ENCODE measurements around the gene ASCL5. TPM values are rescaled to one million over a fixed set of nuclear protein-coding genes. Genes with fewer than 3 reads are reported as not detected.

Gene ASCL5
- total and polyA plus RNA-seq, 10 of the 15 experiments (the other 5 are each of a cell fraction or from before 2014, with no cell fraction given): 0.04 TPM; not detected in 9

DNA sequence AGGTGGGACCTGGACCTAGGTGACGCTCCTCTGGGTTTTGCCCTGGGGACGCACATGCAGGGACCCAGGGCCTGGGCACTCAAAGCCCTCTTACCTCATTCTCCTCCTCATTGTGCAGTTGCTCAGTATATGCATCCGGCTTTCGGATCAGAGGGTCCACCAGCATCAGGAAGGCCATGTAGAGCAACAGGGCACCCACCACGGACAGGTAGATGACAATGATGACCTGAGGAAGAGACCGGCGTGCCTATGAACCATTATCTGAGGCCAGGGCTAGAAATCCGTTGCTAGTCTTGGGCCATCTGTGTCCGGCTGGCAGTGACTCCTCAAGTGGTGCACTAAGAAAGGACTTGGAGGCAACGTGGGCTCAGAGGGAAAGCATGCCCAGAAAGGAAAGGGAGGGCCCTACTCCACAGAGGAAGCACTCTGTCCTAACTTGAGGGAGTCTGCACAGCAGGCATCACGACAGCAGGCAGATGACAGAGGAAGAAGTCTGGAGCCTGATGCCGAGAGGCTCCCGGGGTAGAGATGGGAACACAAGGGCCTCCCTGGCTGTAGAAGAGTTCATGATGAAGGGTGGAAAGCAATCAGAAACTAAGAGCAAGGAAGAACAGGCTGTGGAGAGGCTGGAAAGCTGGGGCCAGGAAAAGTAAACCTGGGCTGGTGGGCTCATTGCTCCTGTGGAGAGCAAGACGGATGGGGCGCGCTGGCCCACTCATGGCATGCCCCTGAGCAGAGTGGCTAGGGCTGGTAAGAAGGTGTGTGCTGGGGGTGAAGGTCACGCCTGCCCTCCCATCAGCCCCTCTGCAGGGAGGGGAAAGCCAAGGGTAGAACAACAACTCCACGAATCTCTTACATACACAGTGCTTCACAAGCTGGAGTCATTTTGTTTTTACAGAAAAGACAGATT, 17.0 kb upstream of the ASCL5 start:
- intact Hi-C loops (cut with micrococcal nuclease; ENCODE audit: unreplicated experiment): no loop called here
- peaks cover 4% of the 10 kb centered on the region in 2 experiments; a peak in 3 of 4 replicates for H3K36me3 ChIP-seq (ENCODE audit: control insufficient read depth in 2 of 2, insufficient read depth in 2 of 2, low read length in 1 of 2)
- no peak overlapping the region for H3K4me2 ChIP-seq (ENCODE audit: control insufficient read depth, insufficient read depth)
- H2AFZ ChIP-seq (ENCODE audit: control insufficient read depth, low read depth, low read length): no peak overlapping the region
- ATAC-seq: no peak
- no peaks in the 10 kb centered on the region for H3K79me2 ChIP-seq (ENCODE audit: control insufficient read depth, insufficient read depth, low read length)
- FAIRE-seq: no peak
- SMC1A ChIA-PET (ENCODE audit: uncharacterized antibody, unreplicated experiment): no interaction called here
- H3K4me3 ChIP-seq: no peak overlapping the region
- no peaks in the 10 kb centered on the region for H3K9me3 ChIP-seq (replicated peaks; ENCODE audit: control insufficient read depth, insufficient read depth, low read length)
- BruUV-seq (replicated peaks): no TSS peak
- H4K20me1 ChIP-seq (ENCODE audit: control insufficient read depth, insufficient read depth): no peaks in the 10 kb centered on the region; the same call in 1 of the 2 replicates
- no peak overlapping the region for H3K9ac ChIP-seq (ENCODE audit: control insufficient read depth, insufficient read depth, low read length)
- in situ Hi-C loops (cut with MboI): no loop called here
- H3K27me3 ChIP-seq (replicated peaks in 1 of 2; ENCODE audit: control insufficient read depth in 2 of 2, insufficient read depth in 2 of 2, low read length in 1 of 2): no peaks in the 10 kb centered on the region
- POLR2A ChIA-PET: no interaction called here
- DNase-seq (ENCODE audit: low read depth, low spot score): no peak
- 91% methylated on average over 18 of the region's 18 CpGs for WGBS (ENCODE audit: insufficient coverage, insufficient replicate concordance, low lambda C conversion rate, missing lambda C conversion rate)
- RAD21 ChIA-PET (ENCODE audit: unreplicated experiment): no interaction called here
- no peak overlapping the region for H3K27ac ChIP-seq (ENCODE audit: control insufficient read depth, insufficient read depth)
- CTCF ChIA-PET: no interaction called here
- no peak for TF ChIP-seq HDAC6 (IDR thresholded peaks at IDR 0.05; ENCODE audit: unreplicated experiment)
- no peak for TF ChIP-seq CREM (IDR thresholded peaks at IDR 0.05; ENCODE audit: low read depth)
- no peak for TF ChIP-seq MYC (IDR thresholded peaks at IDR 0.05; ENCODE audit: insufficient read depth, insufficient read length, insufficient replicate concordance, low read length, severe bottlenecking)
- no peak for TF ChIP-seq RUNX3 (IDR thresholded peaks at IDR 0.05; ENCODE audit: low read length)
- no peak for TF ChIP-seq WRNIP1 (IDR thresholded peaks at IDR 0.05; ENCODE audit: borderline replicate concordance, low read depth, low read length)
- TF ChIP-seq STAT1 (conservative IDR thresholded peaks at IDR 0.05): no peak
- TF ChIP-seq, protein P1, sequence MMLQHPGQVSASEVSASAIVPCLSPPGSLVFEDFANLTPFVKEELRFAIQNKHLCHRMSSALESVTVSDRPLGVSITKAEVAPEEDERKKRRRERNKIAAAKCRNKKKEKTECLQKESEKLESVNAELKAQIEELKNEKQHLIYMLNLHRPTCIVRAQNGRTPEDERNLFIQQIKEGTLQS (IDR thresholded peaks at IDR 0.05; ENCODE audit: borderline replicate concordance, extremely low read depth, low read depth, low read length): no peak
- no peak for TF ChIP-seq BHLHE40 (IDR thresholded peaks at IDR 0.05; ENCODE audit: borderline replicate concordance in 1 of 2, low read depth in 2 of 2, low read length in 1 of 2)
- TF ChIP-seq NBN (IDR thresholded peaks at IDR 0.05): no peak
- TF ChIP-seq, protein P2, sequence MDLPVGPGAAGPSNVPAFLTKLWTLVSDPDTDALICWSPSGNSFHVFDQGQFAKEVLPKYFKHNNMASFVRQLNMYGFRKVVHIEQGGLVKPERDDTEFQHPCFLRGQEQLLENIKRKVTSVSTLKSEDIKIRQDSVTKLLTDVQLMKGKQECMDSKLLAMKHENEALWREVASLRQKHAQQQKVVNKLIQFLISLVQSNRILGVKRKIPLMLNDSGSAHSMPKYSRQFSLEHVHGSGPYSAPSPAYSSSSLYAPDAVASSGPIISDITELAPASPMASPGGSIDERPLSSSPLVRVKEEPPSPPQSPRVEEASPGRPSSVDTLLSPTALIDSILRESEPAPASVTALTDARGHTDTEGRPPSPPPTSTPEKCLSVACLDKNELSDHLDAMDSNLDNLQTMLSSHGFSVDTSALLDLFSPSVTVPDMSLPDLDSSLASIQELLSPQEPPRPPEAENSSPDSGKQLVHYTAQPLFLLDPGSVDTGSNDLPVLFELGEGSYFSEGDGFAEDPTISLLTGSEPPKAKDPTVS (IDR thresholded peaks at IDR 0.05; ENCODE audit: low read depth, low read length): no peak
- TF ChIP-seq, protein P3, sequence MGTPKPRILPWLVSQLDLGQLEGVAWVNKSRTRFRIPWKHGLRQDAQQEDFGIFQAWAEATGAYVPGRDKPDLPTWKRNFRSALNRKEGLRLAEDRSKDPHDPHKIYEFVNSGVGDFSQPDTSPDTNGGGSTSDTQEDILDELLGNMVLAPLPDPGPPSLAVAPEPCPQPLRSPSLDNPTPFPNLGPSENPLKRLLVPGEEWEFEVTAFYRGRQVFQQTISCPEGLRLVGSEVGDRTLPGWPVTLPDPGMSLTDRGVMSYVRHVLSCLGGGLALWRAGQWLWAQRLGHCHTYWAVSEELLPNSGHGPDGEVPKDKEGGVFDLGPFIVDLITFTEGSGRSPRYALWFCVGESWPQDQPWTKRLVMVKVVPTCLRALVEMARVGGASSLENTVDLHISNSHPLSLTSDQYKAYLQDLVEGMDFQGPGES (IDR thresholded peaks at IDR 0.05): no peak
- no peak for TF ChIP-seq SUZ12 (IDR thresholded peaks at IDR 0.05; ENCODE audit: unreplicated experiment)
- TF ChIP-seq SIN3A (IDR thresholded peaks at IDR 0.05; ENCODE audit: low read depth, low read length): no peak
- TF ChIP-seq ETV6 (conservative IDR thresholded peaks at IDR 0.05 in 1 of 2, IDR thresholded peaks at IDR 0.05 in 1 of 2; ENCODE audit: borderline replicate concordance in 1 of 2, low read depth in 1 of 2): no peak
- no peak for TF ChIP-seq ZNF217 (IDR thresholded peaks at IDR 0.05)
- no peak for TF ChIP-seq ZZZ3 (IDR thresholded peaks at IDR 0.05; ENCODE audit: control insufficient read depth, insufficient read length, low read depth)
- TF ChIP-seq RCOR1 (conservative IDR thresholded peaks at IDR 0.05; ENCODE audit: low read depth, low read length): no peak
- TF ChIP-seq, protein P4, sequence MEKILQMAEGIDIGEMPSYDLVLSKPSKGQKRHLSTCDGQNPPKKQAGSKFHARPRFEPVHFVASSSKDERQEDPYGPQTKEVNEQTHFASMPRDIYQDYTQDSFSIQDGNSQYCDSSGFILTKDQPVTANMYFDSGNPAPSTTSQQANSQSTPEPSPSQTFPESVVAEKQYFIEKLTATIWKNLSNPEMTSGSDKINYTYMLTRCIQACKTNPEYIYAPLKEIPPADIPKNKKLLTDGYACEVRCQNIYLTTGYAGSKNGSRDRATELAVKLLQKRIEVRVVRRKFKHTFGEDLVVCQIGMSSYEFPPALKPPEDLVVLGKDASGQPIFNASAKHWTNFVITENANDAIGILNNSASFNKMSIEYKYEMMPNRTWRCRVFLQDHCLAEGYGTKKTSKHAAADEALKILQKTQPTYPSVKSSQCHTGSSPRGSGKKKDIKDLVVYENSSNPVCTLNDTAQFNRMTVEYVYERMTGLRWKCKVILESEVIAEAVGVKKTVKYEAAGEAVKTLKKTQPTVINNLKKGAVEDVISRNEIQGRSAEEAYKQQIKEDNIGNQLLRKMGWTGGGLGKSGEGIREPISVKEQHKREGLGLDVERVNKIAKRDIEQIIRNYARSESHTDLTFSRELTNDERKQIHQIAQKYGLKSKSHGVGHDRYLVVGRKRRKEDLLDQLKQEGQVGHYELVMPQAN (conservative IDR thresholded peaks at IDR 0.05): no peak
- no peak for TF ChIP-seq POLR2A (IDR thresholded peaks at IDR 0.05; ENCODE audit: low read depth, low read length)
- no peak for TF ChIP-seq BMI1 (IDR thresholded peaks at IDR 0.05; ENCODE audit: borderline replicate concordance)
- H3K4me1 ChIP-seq (ENCODE audit: control insufficient read depth, insufficient read depth, low read length): no peaks in the 10 kb centered on the region
